ENCODE data around the gene GAD1. TPM values are rescaled to one million over a fixed set of nuclear protein-coding genes. Genes with fewer than 3 reads are reported as not detected.

GAD1 gene
- total RNA-seq, 1 experiment from 2014 or later, result 2.5 TPM

GRCh38 chr2:170770606-170771420 lies 45.9 kb upstream of the GAD1 start (continued):
- TF ChIP-seq AFF4 (CRISPR knock-in tag; IDR thresholded peaks at IDR 0.05; ENCODE audit: borderline replicate concordance) (no peak), GABPB1 (CRISPR knock-in tag; IDR thresholded peaks at IDR 0.05) (peak; percentile 24; the same call in 1 of the 2 replicates), KAT7 (CRISPR knock-in tag; IDR thresholded peaks at IDR 0.05; ENCODE audit: borderline replicate concordance) (no peak), NR3C1 (CRISPR knock-in tag; conservative IDR thresholded peaks at IDR 0.05; ENCODE audit: low read depth) (no peak)

- Mint-ChIP-seq H3K27me3 (ENCODE audit: low read depth) (peaks cover 5% of the 10 kb centered on the region), H3K36me3 (no peaks in the 10 kb centered on the region), H3K4me3 (peak overlapping the region; percentile 86), H3K9me3 (no peaks in the 10 kb centered on the region), H3K4me1 (peaks cover 33% of the 10 kb centered on the region), H3K27ac (no peak overlapping the region)
- TF ChIP-seq USF1 (CRISPR knock-in tag; IDR thresholded peaks at IDR 0.05), result no peak
- TF ChIP-seq JAZF1 (CRISPR knock-in tag; IDR thresholded peaks at IDR 0.05), result no peak
- no peak for ATAC-seq
- POLR2A ChIA-PET, result interaction anchor here (1.7 kb wide), 1 partner anchor 54 kb away, joined by 5 read pairs; no protein-coding TSS in a partner anchor
- DNase-seq (ENCODE audit: low spot score), result no peak
- CTCF ChIA-PET, result interaction anchor here (0.6 to 1.8 kb wide), 7 partner anchors 31 to 405 kb away, joined by 3 to 8 read pairs (median 3); partner anchors contain the start of gene GAD1
These were observed 45.2 kb upstream of the GAD1 start for GRCh38 chr2:170771421-170771937.

GRCh38 chr2:170772295-170772694 lies 44.4 kb upstream of the GAD1 start:
- TF ChIP-seq SMAD3 (CRISPR knock-in tag; IDR thresholded peaks at IDR 0.05; ENCODE audit: borderline replicate concordance) (no peak), SP1 (CRISPR knock-in tag; conservative IDR thresholded peaks at IDR 0.05) (no peak), ETV6 (CRISPR knock-in tag; IDR thresholded peaks at IDR 0.05) (no peak), NFATC4 (CRISPR knock-in tag; IDR thresholded peaks at IDR 0.05) (no peak), MYBL2 (CRISPR knock-in tag; IDR thresholded peaks at IDR 0.05) (no peak), GABPB1 (CRISPR knock-in tag; IDR thresholded peaks at IDR 0.05) (no peak), ZNF317 (CRISPR knock-in tag; IDR thresholded peaks at IDR 0.05; ENCODE audit: borderline replicate concordance, low read depth) (no peak), RORB (CRISPR knock-in tag; IDR thresholded peaks at IDR 0.05) (no peak), MXD4 (CRISPR knock-in tag; IDR thresholded peaks at IDR 0.05; ENCODE audit: borderline replicate concordance) (no peak), FOXJ3 (CRISPR knock-in tag; IDR thresholded peaks at IDR 0.05; ENCODE audit: borderline replicate concordance) (no peak), ZBTB43 (CRISPR knock-in tag; IDR thresholded peaks at IDR 0.05) (no peak), CREM (CRISPR knock-in tag; IDR thresholded peaks at IDR 0.05) (no peak), AR (CRISPR knock-in tag; IDR thresholded peaks at IDR 0.05) (no peak), ZNF121 (CRISPR knock-in tag; IDR thresholded peaks at IDR 0.05) (no peak), FOXK1 (CRISPR knock-in tag; IDR thresholded peaks at IDR 0.05) (no peak)
- Mint-ChIP-seq H3K9me3 (no peaks in the 10 kb centered on the region), H3K4me3 (peak overlapping the region; percentile 86), H3K36me3 (no peaks in the 10 kb centered on the region), H3K27me3 (ENCODE audit: low read depth) (peaks cover 5% of the 10 kb centered on the region), H3K27ac (no peak overlapping the region), H3K4me1 (peaks cover 29% of the 10 kb centered on the region)
- CTCF ChIA-PET, result interaction anchor here (1.0 to 1.6 kb wide), 3 partner anchors 32 to 363 kb away, joined by 3 to 4 read pairs (median 3); no protein-coding TSS in a partner anchor
- POLR2A ChIA-PET, result no interaction called here
- ATAC-seq (no peak), DNase-seq (ENCODE audit: low spot score) (no peak)

Data from WTC11 (cell line).